ENCODE measurements around the gene SAAL1.

DNA sequence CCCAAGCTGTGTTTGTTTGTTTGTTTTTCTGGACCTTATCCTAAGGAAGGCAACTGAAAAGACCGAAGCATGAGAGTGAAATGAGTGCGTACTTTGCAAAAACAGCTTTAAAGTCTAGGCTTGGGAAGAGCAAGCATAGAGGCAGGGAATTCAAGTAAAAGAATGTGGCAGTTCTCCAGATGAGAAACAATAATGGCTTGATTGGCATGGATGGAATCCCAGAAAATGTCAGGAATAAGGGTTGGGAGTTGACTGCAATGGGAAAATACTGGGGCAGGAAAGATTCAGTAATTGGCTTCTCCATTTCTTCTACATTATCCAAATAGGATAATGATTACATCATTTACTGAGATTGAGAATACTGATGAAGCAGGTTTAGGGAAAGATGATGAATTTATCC lies 17.5 kb downstream of the SAAL1 start:
- TF ChIP-seq, protein P1, sequence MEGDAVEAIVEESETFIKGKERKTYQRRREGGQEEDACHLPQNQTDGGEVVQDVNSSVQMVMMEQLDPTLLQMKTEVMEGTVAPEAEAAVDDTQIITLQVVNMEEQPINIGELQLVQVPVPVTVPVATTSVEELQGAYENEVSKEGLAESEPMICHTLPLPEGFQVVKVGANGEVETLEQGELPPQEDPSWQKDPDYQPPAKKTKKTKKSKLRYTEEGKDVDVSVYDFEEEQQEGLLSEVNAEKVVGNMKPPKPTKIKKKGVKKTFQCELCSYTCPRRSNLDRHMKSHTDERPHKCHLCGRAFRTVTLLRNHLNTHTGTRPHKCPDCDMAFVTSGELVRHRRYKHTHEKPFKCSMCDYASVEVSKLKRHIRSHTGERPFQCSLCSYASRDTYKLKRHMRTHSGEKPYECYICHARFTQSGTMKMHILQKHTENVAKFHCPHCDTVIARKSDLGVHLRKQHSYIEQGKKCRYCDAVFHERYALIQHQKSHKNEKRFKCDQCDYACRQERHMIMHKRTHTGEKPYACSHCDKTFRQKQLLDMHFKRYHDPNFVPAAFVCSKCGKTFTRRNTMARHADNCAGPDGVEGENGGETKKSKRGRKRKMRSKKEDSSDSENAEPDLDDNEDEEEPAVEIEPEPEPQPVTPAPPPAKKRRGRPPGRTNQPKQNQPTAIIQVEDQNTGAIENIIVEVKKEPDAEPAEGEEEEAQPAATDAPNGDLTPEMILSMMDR (IDR thresholded peaks at IDR 0.05) = no peak
- TF ChIP-seq EZH2phosphoT487 (IDR thresholded peaks at IDR 0.05; ENCODE audit: borderline replicate concordance, low read depth) (no peak), TAF1 (IDR thresholded peaks at IDR 0.05; ENCODE audit: borderline replicate concordance, low read depth, low read length) (no peak), RXRA (IDR thresholded peaks at IDR 0.05; ENCODE audit: borderline replicate concordance, low read depth) (no peak), GABPA (IDR thresholded peaks at IDR 0.05; ENCODE audit: low read depth) (no peak)

Data from SK-N-SH (cell line).